IPS DF 6.9 (cell line): ENCODE measurements around the gene NACA.

ENCODE experiments used
- DNase-seq: peaks from one replicate; pipeline ENCODE4 v3.0.0-alpha.2; 2013; ENCODE audit warnings: low read depth, low spot score
- H3K27ac ChIP-seq: one replicate; pipeline ENCODE4 v1.5.1; 2013; ENCODE audit warnings: low read length, control low read depth
- H3K27me3 ChIP-seq: 2 replicates; pipeline ENCODE4 v1.6.1; 2013; ENCODE audit warnings: mild to moderate bottlenecking, low read length; ENCODE audit not compliant: control insufficient read depth, insufficient read depth
- H3K36me3 ChIP-seq: 2 replicates; pipeline ENCODE4 v1.6.1; 2013; ENCODE audit warnings: low read length; ENCODE audit not compliant: control insufficient read depth, insufficient read depth
- H3K4me1 ChIP-seq: 2 replicates; pipeline ENCODE4 v1.6.1; 2013; ENCODE audit warnings: low read length; ENCODE audit not compliant: control insufficient read depth, insufficient read depth
- H3K4me3 ChIP-seq: 2 replicates; pipeline ENCODE4 v1.5.1; 2013; ENCODE audit warnings: mild to moderate bottlenecking, low read length
- H3K9me3 ChIP-seq: 2 replicates; pipeline ENCODE4 v1.6.1; 2013; ENCODE audit warnings: low read length, inconsistent platforms; ENCODE audit not compliant: control insufficient read depth, insufficient read depth
- WGBS: extraction: QIAGEN DNeasy Blood & Tissue Kit; methylation state at CpG from one replicate; pipeline ENCODE4 v1.1.7; 2013; ENCODE audit warnings: mixed read lengths, missing lambda C conversion rate; ENCODE audit not compliant: insufficient read length, insufficient coverage; 5-methylcytosine and 5-hydroxymethylcytosine counted together

Gene NACA

DNA sequence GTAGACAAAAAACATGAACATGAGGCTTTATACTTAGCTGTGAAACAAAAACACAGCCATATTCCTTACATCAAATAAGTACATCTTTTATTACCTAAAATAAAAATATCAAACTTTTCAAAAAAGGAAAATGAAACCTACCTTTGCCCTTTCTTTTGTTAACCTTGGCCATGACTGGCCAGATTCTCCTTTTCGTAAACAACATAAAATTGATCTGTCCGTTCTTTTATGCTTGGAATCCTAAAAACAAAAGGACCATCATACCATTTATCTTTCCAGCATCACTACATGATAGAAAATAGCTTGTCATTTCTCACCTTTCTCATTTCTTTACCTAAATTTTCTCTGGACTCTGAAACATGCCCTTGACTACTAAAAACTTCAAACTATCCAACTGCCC, 53.5 kb downstream of the NACA start:
- WGBS, result no CpG with 5 or more reads among the region's 2 CpGs
- Histone ChIP-seq H3K27ac (no peak overlapping the region), H3K4me1 (no peaks in the 10 kb centered on the region), H3K9me3 (no peaks in the 10 kb centered on the region), H3K4me3 (no peak overlapping the region), H3K27me3 (no peaks in the 10 kb centered on the region), H3K36me3 (peaks cover 20% of the 10 kb centered on the region)
- DNase-seq, result no peak

DNA sequence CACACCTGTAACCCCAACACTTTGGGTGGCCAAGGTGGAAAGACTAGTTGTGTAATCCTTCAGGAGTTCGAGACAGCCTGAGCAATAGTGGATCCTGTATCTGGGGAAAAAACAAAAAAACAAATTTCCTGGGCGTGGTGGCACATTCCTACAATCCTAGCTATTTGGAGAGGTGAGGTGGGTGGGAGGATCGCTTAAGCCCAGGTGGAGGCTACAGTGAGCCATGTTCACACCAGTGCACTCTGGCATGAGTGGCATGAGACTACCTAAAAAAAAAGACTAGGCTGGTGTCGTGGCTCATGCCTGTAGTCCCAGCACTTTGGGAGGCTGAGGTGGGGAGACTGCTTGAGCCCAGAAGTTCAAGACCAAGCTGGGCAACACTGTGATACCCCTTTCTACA, 54.3 kb downstream of the NACA start:
- Histone ChIP-seq H3K4me1 (no peaks in the 10 kb centered on the region), H3K9me3 (no peaks in the 10 kb centered on the region), H3K4me3 (no peak overlapping the region), H3K27me3 (no peaks in the 10 kb centered on the region), H3K36me3 (peaks cover 22% of the 10 kb centered on the region), H3K27ac (no peak overlapping the region)
- WGBS, result no CpG with 5 or more reads among the region's 4 CpGs
- no peak for DNase-seq

DNA sequence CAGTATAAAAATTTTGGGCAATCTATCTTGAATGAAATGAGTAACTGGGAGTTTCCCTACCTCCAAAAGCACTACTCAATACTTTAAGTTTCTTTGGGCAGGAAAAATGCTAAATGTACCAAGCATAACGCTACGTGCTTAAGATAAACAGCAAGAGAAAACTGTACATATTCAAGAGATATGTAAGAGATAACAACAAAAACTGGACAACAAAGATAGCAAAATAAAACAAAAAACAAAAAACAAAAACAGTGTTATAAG, 57.0 kb downstream of the NACA start:
- Histone ChIP-seq H3K27ac (no peak overlapping the region), H3K9me3 (no peaks in the 10 kb centered on the region), H3K4me3 (no peak overlapping the region), H3K27me3 (no peaks in the 10 kb centered on the region), H3K36me3 (peaks cover 26% of the 10 kb centered on the region), H3K4me1 (no peaks in the 10 kb centered on the region)
- DNase-seq, result no peak
- WGBS, result no CpG with 5 or more reads among the region's 2 CpGs
